Stomach (tissue), 4 donors: ENCODE data around the gene PERCC1.

ENCODE experiments used
- EP300 ChIP-seq: sonication (generic); formaldehyde crosslinking; IDR thresholded peaks from one replicate; pipeline ENCODE4 v1.6.1; 2017; ENCODE audit warnings: antibody characterized with exemption
- POLR2A ChIP-seq, 4 donors: fragments of 450-650 bp; IDR thresholded peaks; one replicate each; pipeline ENCODE4 v1.6.1; 2016; ENCODE audit warnings: antibody characterized with exemption in 4 of 4, control low read depth in 2 of 4, mild to moderate bottlenecking in 1 of 4, moderate library complexity in 1 of 4
- TF ChIP-seq, protein P1 (sequence below), 7 experiments: fragments of 450-650 bp in 4 of 7; fragments of 200-600 bp in 3 of 7; sonication (generic) in 3 of 7; IDR thresholded peaks; one replicate each; pipeline ENCODE4 v1.5.1; 2016 to 2019; ENCODE audit warnings: antibody characterized with exemption in 7 of 7, control low read depth in 2 of 7, mild to moderate bottlenecking in 1 of 7

DNA sequence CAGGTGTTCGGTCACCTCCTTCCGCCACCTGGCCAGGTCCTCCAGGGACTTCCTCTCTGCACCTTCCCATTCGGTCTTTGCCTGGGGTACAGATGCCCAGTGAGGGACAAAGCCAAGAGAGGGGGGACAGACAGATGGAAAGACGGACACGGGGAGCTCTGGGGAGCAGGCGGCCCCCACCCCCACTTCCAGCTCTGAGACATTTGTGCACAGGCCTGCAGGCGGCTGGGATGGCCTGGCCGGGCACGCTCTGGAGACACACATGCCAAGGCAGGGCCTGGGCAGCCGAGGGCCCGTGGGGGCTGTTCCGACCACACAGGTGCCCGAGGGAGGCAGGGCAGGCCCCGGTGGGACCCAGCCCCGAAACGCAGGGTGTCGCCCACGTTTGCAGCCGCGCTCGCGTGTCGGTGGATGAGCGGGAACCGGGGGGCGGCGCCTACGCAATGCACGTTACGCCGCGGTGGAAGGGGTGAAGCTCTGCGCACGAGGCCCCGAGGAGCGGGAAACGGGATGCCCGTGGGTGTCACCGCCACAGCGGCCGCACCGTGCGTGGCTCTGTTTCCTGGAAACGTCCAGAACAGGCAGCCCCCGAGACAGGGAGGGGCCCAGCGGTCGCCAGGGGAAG, 6.0 kb downstream of the PERCC1 start:
- TF ChIP-seq, protein P1, sequence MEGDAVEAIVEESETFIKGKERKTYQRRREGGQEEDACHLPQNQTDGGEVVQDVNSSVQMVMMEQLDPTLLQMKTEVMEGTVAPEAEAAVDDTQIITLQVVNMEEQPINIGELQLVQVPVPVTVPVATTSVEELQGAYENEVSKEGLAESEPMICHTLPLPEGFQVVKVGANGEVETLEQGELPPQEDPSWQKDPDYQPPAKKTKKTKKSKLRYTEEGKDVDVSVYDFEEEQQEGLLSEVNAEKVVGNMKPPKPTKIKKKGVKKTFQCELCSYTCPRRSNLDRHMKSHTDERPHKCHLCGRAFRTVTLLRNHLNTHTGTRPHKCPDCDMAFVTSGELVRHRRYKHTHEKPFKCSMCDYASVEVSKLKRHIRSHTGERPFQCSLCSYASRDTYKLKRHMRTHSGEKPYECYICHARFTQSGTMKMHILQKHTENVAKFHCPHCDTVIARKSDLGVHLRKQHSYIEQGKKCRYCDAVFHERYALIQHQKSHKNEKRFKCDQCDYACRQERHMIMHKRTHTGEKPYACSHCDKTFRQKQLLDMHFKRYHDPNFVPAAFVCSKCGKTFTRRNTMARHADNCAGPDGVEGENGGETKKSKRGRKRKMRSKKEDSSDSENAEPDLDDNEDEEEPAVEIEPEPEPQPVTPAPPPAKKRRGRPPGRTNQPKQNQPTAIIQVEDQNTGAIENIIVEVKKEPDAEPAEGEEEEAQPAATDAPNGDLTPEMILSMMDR (IDR thresholded peaks at IDR 0.05) = no peak
- no peak for TF ChIP-seq EP300
- no peak for TF ChIP-seq POLR2A (IDR thresholded peaks at IDR 0.05)
